H9 (cell line): ENCODE results near the gene HDAC6. TPM values are rescaled to one million over a fixed set of nuclear protein-coding genes. Genes with fewer than 3 reads are reported as not detected.
A peak's percentile ranks its signal among the peaks of the same experiment; 100 is the strongest.

Source experiments
- DNase-seq: peaks from one replicate; pipeline ENCODE4 v3.0.0-alpha.2; 2017
- H2AFZ ChIP-seq: one replicate; pipeline ENCODE4 v1.6.1; 2013; ENCODE audit warnings: mild to moderate bottlenecking, low read length, control low read depth, moderate library complexity
- H2AK5ac ChIP-seq: 2 replicates; pipeline ENCODE4 v1.6.1; 2013; ENCODE audit warnings: low read length, control low read depth, mixed read lengths; ENCODE audit not compliant: insufficient read length
- H2BK120ac ChIP-seq: one replicate; pipeline ENCODE4 v1.6.1; 2013; ENCODE audit warnings: low read depth, mild to moderate bottlenecking, low read length, control low read depth, inconsistent platforms; ENCODE audit not compliant: poor library complexity, severe bottlenecking
- H2BK12ac ChIP-seq: 2 replicates; pipeline ENCODE4 v1.6.1; 2013; ENCODE audit warnings: low read length, control low read depth, mixed read lengths, low read depth; ENCODE audit not compliant: insufficient read length
- H2BK15ac ChIP-seq: 2 replicates; pipeline ENCODE4 v1.6.1; 2013; ENCODE audit warnings: low read depth, low read length, control low read depth
- H2BK20ac ChIP-seq: one replicate; pipeline ENCODE4 v1.6.1; 2013; ENCODE audit warnings: low read depth, mild to moderate bottlenecking, low read length, control low read depth, inconsistent platforms; ENCODE audit not compliant: poor library complexity, severe bottlenecking
- H2BK5ac ChIP-seq: 2 replicates; pipeline ENCODE4 v1.6.1; 2013; ENCODE audit warnings: low read length, control low read depth, mixed read lengths; ENCODE audit not compliant: insufficient read length
- H3K14ac ChIP-seq: 2 replicates; pipeline ENCODE4 v1.6.1; 2013; ENCODE audit warnings: low read length, control low read depth; ENCODE audit not compliant: insufficient read depth
- H3K18ac ChIP-seq: 2 replicates; pipeline ENCODE4 v1.6.1; 2013; ENCODE audit warnings: low read depth, mild to moderate bottlenecking, mixed read lengths, low read length, control low read depth; ENCODE audit not compliant: insufficient read length
- H3K23ac ChIP-seq: 2 replicates; pipeline ENCODE4 v1.6.1; 2013; ENCODE audit warnings: low read length, control low read depth, mixed read lengths, low read depth; ENCODE audit not compliant: insufficient read length
- H3K23me2 ChIP-seq: 2 replicates; pipeline ENCODE4 v1.6.1; 2013; ENCODE audit warnings: low read depth, mild to moderate bottlenecking, mixed read lengths, low read length, control low read depth; ENCODE audit not compliant: insufficient read length, poor library complexity, severe bottlenecking
- H3K27ac ChIP-seq: 2 replicates; pipeline ENCODE4 v1.5.1; 2013; ENCODE audit warnings: low read length, control low read depth, mixed read lengths, low read depth; ENCODE audit not compliant: insufficient read length
- H3K27me3 ChIP-seq: 2 replicates; pipeline ENCODE4 v1.6.1; 2013; ENCODE audit warnings: low read length, control low read depth, inconsistent platforms; ENCODE audit not compliant: insufficient read depth
- H3K4ac ChIP-seq: 2 replicates; pipeline ENCODE4 v1.6.1; 2013; ENCODE audit warnings: low read depth, mild to moderate bottlenecking, control low read depth, inconsistent platforms, low read length, moderate library complexity
- H3K4me1 ChIP-seq: 2 replicates; pipeline ENCODE4 v1.6.1; 2013; ENCODE audit warnings: low read length, control low read depth, inconsistent platforms; ENCODE audit not compliant: insufficient read depth
- H3K4me2 ChIP-seq: 2 replicates; pipeline ENCODE4 v1.6.1; 2013; ENCODE audit warnings: low read length, control low read depth, mixed read lengths; ENCODE audit not compliant: insufficient read length, insufficient read depth
- H3K56ac ChIP-seq: 2 replicates; pipeline ENCODE4 v1.6.1; 2013; ENCODE audit warnings: low read depth, mild to moderate bottlenecking, mixed read lengths, low read length, control low read depth; ENCODE audit not compliant: insufficient read length
- H3K79me1 ChIP-seq: 2 replicates; pipeline ENCODE4 v1.6.1; 2013; ENCODE audit warnings: low read depth, mild to moderate bottlenecking, moderate library complexity, low read length, control low read depth, inconsistent platforms; ENCODE audit not compliant: insufficient read depth, poor library complexity, severe bottlenecking
- H3K79me2 ChIP-seq: 2 replicates; pipeline ENCODE4 v1.6.1; 2013; ENCODE audit warnings: low read length, control low read depth, inconsistent platforms; ENCODE audit not compliant: insufficient read depth
- H3K9ac ChIP-seq: 2 replicates; pipeline ENCODE4 v1.6.1; 2013; ENCODE audit warnings: low read length, control low read depth, mixed read lengths; ENCODE audit not compliant: insufficient read length; ENCODE audit errors: extremely low read depth
- H3K9me3 ChIP-seq: one replicate; pipeline ENCODE4 v1.6.1; 2013; ENCODE audit warnings: low read depth, low read length, inconsistent platforms; ENCODE audit not compliant: control insufficient read depth
- H3T11ph ChIP-seq: one replicate; pipeline ENCODE4 v1.6.1; 2013; ENCODE audit warnings: mild to moderate bottlenecking, low read length, control low read depth, inconsistent platforms
- H4K20me1 ChIP-seq: one replicate; pipeline ENCODE4 v1.6.1; 2013; ENCODE audit not compliant: control insufficient read depth, insufficient read length, insufficient read depth
- H4K5ac ChIP-seq: 2 replicates; pipeline ENCODE4 v1.6.1; 2013; ENCODE audit warnings: low read depth, mild to moderate bottlenecking, mixed read lengths, low read length, control low read depth; ENCODE audit not compliant: insufficient read length
- H4K8ac ChIP-seq: replicated peaks from 2 replicates; pipeline ENCODE4 v1.6.1; 2013; ENCODE audit warnings: low read length, control low read depth, mixed read lengths, low read depth; ENCODE audit not compliant: insufficient read length
- H4K91ac ChIP-seq: 2 replicates; pipeline ENCODE4 v1.6.1; 2013; ENCODE audit warnings: low read depth, mild to moderate bottlenecking, moderate library complexity, mixed read lengths, low read length, control low read depth; ENCODE audit not compliant: insufficient read length
- H3K27ac Mint-ChIP-seq, 3 experiments: 2 replicates in 2 of 3; 3 replicates in 1 of 3; pipeline ENCODE4 v1.8.0; 2020 to 2021; ENCODE audit warnings: mixed read lengths in 3 of 3, mild to moderate bottlenecking in 1 of 3, moderate library complexity in 1 of 3
- H3K27me3 Mint-ChIP-seq: 2 replicates; pipeline ENCODE4 v1.8.0; 2021; ENCODE audit warnings: low read depth, mild to moderate bottlenecking, moderate library complexity, mixed read lengths
- H3K36me3 Mint-ChIP-seq, 3 experiments: 2 replicates in 2 of 3; 3 replicates in 1 of 3; pipeline ENCODE4 v1.8.0; 2020 to 2021; ENCODE audit warnings: low read depth in 3 of 3, mixed read lengths in 3 of 3; ENCODE audit not compliant: insufficient read depth in 1 of 3
- H3K4me1 Mint-ChIP-seq, 2 experiments: 2 replicates each; pipeline ENCODE4 v1.8.0; 2020; ENCODE audit warnings: mixed read lengths in 2 of 2
- H3K4me3 Mint-ChIP-seq, 2 experiments: 2 replicates in 1 of 2; 3 replicates in 1 of 2; pipeline ENCODE4 v1.8.0; 2020 to 2021; ENCODE audit warnings: mild to moderate bottlenecking in 2 of 2, mixed read lengths in 2 of 2, moderate library complexity in 1 of 2
- H3K9me3 Mint-ChIP-seq, 2 experiments: 2 replicates in 1 of 2; 3 replicates in 1 of 2; pipeline ENCODE4 v1.8.0; 2020; ENCODE audit warnings: mild to moderate bottlenecking in 2 of 2, mixed read lengths in 2 of 2, moderate library complexity in 1 of 2
- CTCF ChIP-seq: fragments of 200-600 bp; sonication (generic); conservative IDR thresholded peaks from 3 replicates; pipeline ENCODE4 v1.8.0; 2021; ENCODE audit warnings: antibody characterized with exemption, mild to moderate bottlenecking
- WGBS: extraction: QIAGEN DNeasy Blood & Tissue Kit; methylation state at CpG from one replicate; pipeline ENCODE4 v1.1.7; 2013; ENCODE audit warnings: missing lambda C conversion rate, low lambda C conversion rate, mixed read lengths; ENCODE audit not compliant: insufficient read length; ENCODE audit errors: extremely low coverage; 5-methylcytosine and 5-hydroxymethylcytosine counted together
- total RNA-seq: library from RNA; stranded (reverse); gene quantifications from 2 replicates; pipeline ENCODE4 v1.2.1, GENCODE V29; 2021

HDAC6 gene
- total RNA-seq, 1 experiment from 2014 or later = 52.8 TPM

DNA sequence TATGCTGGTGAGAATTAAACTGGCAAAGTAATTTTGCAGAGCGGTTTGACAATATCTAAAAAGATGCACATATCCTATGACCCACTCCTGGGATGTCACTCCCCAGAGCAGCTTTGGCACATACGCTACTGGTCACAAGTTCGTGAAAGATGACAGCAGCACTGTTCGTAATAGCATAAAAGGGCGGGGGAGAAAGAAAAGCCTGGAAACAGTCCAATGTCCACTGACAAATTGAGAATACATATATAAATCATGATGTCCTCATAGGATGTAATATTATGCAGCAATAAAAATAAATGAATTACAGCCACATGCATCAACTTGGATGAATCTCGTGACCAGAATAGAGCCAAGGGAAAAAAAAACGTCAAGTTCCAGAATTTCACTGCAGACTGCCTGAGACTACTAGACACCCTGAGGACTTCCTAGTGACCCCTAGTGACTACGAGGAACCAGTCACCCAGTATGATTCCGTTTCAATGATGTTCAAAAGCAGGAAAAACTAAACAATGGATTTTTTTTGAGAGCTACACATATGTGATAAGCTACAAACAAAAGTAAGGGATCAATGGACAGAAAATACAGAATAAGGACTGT is 31.8 kb downstream of the HDAC6 start:
- Mint-ChIP-seq H3K27ac (no peak overlapping the region), H3K9me3 (peaks cover 65 to 77% of the 10 kb centered on the region in 2 experiments), H3K4me3 (peak overlapping the region in 1 of 2 experiments; percentile 88; a peak in 2 of 5 replicates), H3K4me1 (peaks cover 8 to 12% of the 10 kb centered on the region in 2 experiments), H3K36me3 (peaks cover 0 to 10% (median 0%) of the 10 kb centered on the region in 3 experiments; a peak in 5 of 7 replicates), H3K27me3 (peaks cover 75% of the 10 kb centered on the region)
- no peak overlapping the region for H3K9ac ChIP-seq
- H3K9me3 ChIP-seq = peaks cover 20% of the 10 kb centered on the region
- no peak overlapping the region for H4K5ac ChIP-seq
- no peak overlapping the region for H2BK5ac ChIP-seq
- no peak overlapping the region for H3T11ph ChIP-seq
- no peak for DNase-seq
- no peak overlapping the region for H3K18ac ChIP-seq
- TF ChIP-seq CTCF = peak; percentile 13; the same call in 1 of the 3 replicates
- no peak overlapping the region for H2AK5ac ChIP-seq
- no peaks in the 10 kb centered on the region for H3K79me2 ChIP-seq
- H4K8ac ChIP-seq = no peak overlapping the region
- no peak overlapping the region for H2BK15ac ChIP-seq
- H2BK120ac ChIP-seq = no peak overlapping the region
- no peak overlapping the region for H3K4ac ChIP-seq
- H4K20me1 ChIP-seq = no peaks in the 10 kb centered on the region
- H3K23ac ChIP-seq = no peak overlapping the region
- no peak overlapping the region for H3K27ac ChIP-seq
- no peak overlapping the region for H3K56ac ChIP-seq
- H3K4me2 ChIP-seq = no peak overlapping the region
- no peaks in the 10 kb centered on the region for H3K79me1 ChIP-seq
- no peak overlapping the region for H2BK12ac ChIP-seq
- H2AFZ ChIP-seq = no peak overlapping the region
- no peak overlapping the region for H3K14ac ChIP-seq
- no peaks in the 10 kb centered on the region for H3K4me1 ChIP-seq
- peaks cover 12% of the 10 kb centered on the region for H3K27me3 ChIP-seq
- peaks cover 4% of the 10 kb centered on the region for H3K23me2 ChIP-seq
- WGBS = no CpG with 5 or more reads among the region's 9 CpGs
- no peak overlapping the region for H2BK20ac ChIP-seq
- H4K91ac ChIP-seq = no peak overlapping the region
